ENCODE measurements around the gene CCNK. TPM values are rescaled to one million over a fixed set of nuclear protein-coding genes. Genes with fewer than 3 reads are reported as not detected.

CCNK gene
- total and polyA plus RNA-seq, 2 of the 13 experiments (the other 11 are each of a cell fraction or from before 2014, with no cell fraction given) = 4.9 to 9.7 TPM

- peak; percentile 59; the same call in 1 of the 2 replicates for TF ChIP-seq ZNF142 (CRISPR knock-in tag; IDR thresholded peaks at IDR 0.05)
- TF ChIP-seq ZNF546 (CRISPR knock-in tag; conservative IDR thresholded peaks at IDR 0.05) = 0 out of 2 replicates have a peak, but pooled peaks have one; percentile 31
- TF ChIP-seq ZNF556 (CRISPR knock-in tag; IDR thresholded peaks at IDR 0.05; ENCODE audit: borderline replicate concordance) = peak; percentile 51; the same call in 1 of the 2 replicates
- TF ChIP-seq NR2F1 (CRISPR knock-in tag; IDR thresholded peaks at IDR 0.05) = peak; percentile 80 to 82
- no peak for TF ChIP-seq PLSCR1 (CRISPR knock-in tag; IDR thresholded peaks at IDR 0.05; ENCODE audit: borderline replicate concordance)
- no peak for TF ChIP-seq KLF13 (CRISPR knock-in tag; IDR thresholded peaks at IDR 0.05)
- 0 out of 2 replicates have a peak, but pooled peaks have one; percentile 58 for TF ChIP-seq ZNF615 (CRISPR knock-in tag; IDR thresholded peaks at IDR 0.05; ENCODE audit: borderline replicate concordance)
- TF ChIP-seq ZGPAT (CRISPR knock-in tag; IDR thresholded peaks at IDR 0.05) = peak; percentile 56; the same call in 1 of the 2 replicates
- TF ChIP-seq ZNF616 (CRISPR knock-in tag; IDR thresholded peaks at IDR 0.05; ENCODE audit: low read depth) = no peak
- no peak for TF ChIP-seq ZNF468 (CRISPR knock-in tag; IDR thresholded peaks at IDR 0.05)
- TF ChIP-seq ZNF562 (CRISPR knock-in tag; IDR thresholded peaks at IDR 0.05; ENCODE audit: borderline replicate concordance) = no peak
- TF ChIP-seq TSC22D2 (CRISPR knock-in tag; IDR thresholded peaks at IDR 0.05; ENCODE audit: borderline replicate concordance) = no peak
- TF ChIP-seq ZNF782 (CRISPR knock-in tag; IDR thresholded peaks at IDR 0.05; ENCODE audit: borderline replicate concordance) = peak; percentile 66; the same call in 1 of the 2 replicates
- TF ChIP-seq HOXD1 (CRISPR knock-in tag; IDR thresholded peaks at IDR 0.05) = 0 out of 2 replicates have a peak, but pooled peaks have one; percentile 64
- peak; percentile 74 for TF ChIP-seq ZNF770 (CRISPR knock-in tag; IDR thresholded peaks at IDR 0.05)
- TF ChIP-seq FOXO1 (CRISPR knock-in tag; IDR thresholded peaks at IDR 0.05) = peak; percentile 41; the same call in 1 of the 2 replicates
- TF ChIP-seq JUN (CRISPR knock-in tag; IDR thresholded peaks at IDR 0.05) = peak; percentile 91
- no peak for TF ChIP-seq ZSCAN21 (CRISPR knock-in tag; IDR thresholded peaks at IDR 0.05; ENCODE audit: borderline replicate concordance)
Measured at GRCh38 chr14:99554757-99555531, 73.7 kb downstream of the CCNK start (continued).

Measured in HepG2 (cell line).